Gastroesophageal sphincter (tissue), 3 donors: ENCODE results near the gene ATXN3L.

Experiments used
- EP300 ChIP-seq: sonication (generic); formaldehyde crosslinking; IDR thresholded peaks from one replicate; pipeline ENCODE4 v1.6.1; 2017; ENCODE audit warnings: antibody characterized with exemption, mild to moderate bottlenecking
- POLR2A ChIP-seq, 2 donors: fragments of 450-650 bp; IDR thresholded peaks; one replicate each; pipeline ENCODE4 v1.6.1; 2017; ENCODE audit warnings: antibody characterized with exemption in 2 of 2, mild to moderate bottlenecking in 2 of 2, moderate library complexity in 1 of 2
- TF ChIP-seq, protein P1 (sequence below), 4 experiments: fragments of 200-600 bp in 2 of 4; fragments of 450-650 bp in 2 of 4; sonication (generic) in 1 of 4; IDR thresholded peaks; one replicate each; pipeline ENCODE4 v1.5.1; 2017 to 2019; ENCODE audit warnings: antibody characterized with exemption in 4 of 4, mild to moderate bottlenecking in 2 of 4, moderate library complexity in 2 of 4

DNA sequence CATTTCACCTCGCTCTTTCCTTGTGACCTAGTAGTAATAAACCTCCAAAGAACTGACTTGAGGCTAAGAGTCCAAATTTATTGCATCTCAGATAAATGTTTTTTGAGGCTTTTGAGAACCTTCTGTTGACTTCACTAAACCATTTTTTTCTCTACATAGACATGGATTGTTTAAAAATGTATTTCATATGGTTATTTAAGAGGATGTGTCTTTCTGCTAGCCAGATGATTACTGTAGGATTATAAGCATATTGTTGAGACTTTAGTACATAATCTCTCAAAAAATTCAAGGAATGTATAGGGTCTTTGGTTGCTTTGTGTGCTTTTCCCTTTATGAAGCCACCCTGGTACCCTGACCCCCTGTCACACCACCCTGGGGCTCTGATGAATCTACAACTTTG is 44.8 kb downstream of the ATXN3L start:
- TF ChIP-seq, protein P1, sequence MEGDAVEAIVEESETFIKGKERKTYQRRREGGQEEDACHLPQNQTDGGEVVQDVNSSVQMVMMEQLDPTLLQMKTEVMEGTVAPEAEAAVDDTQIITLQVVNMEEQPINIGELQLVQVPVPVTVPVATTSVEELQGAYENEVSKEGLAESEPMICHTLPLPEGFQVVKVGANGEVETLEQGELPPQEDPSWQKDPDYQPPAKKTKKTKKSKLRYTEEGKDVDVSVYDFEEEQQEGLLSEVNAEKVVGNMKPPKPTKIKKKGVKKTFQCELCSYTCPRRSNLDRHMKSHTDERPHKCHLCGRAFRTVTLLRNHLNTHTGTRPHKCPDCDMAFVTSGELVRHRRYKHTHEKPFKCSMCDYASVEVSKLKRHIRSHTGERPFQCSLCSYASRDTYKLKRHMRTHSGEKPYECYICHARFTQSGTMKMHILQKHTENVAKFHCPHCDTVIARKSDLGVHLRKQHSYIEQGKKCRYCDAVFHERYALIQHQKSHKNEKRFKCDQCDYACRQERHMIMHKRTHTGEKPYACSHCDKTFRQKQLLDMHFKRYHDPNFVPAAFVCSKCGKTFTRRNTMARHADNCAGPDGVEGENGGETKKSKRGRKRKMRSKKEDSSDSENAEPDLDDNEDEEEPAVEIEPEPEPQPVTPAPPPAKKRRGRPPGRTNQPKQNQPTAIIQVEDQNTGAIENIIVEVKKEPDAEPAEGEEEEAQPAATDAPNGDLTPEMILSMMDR (IDR thresholded peaks at IDR 0.05) = no peak
- TF ChIP-seq POLR2A (IDR thresholded peaks at IDR 0.05) (no peak), EP300 (no peak)
